HepG2 (cell line): Measurements from ENCODE around the gene RHOC.

Experiments used
- CTCF ChIP-seq: sonication (generic); formaldehyde crosslinking; IDR thresholded peaks from 2 replicates; pipeline ENCODE4 v1.5.0; 2020; ENCODE audit warnings: mild to moderate bottlenecking, missing genetic modification reagents, moderate library complexity
- MYNN ChIP-seq: sonication (generic); formaldehyde crosslinking; IDR thresholded peaks from 2 replicates; pipeline ENCODE4 v1.4.0; 2020; ENCODE audit warnings: mild to moderate bottlenecking, low read depth, missing genetic modification reagents
- ONECUT2 ChIP-seq: sonication (generic); formaldehyde crosslinking; IDR thresholded peaks from 2 replicates; pipeline ENCODE4 v1.4.0; 2020; ENCODE audit warnings: missing genetic modification reagents
- POLR2A ChIP-seq, 2 experiments: IDR thresholded peaks; 2 replicates each; pipeline ENCODE4 v1.6.1; 2011; ENCODE audit warnings: low read depth in 2 of 2, low read length in 2 of 2, mild to moderate bottlenecking in 1 of 2, moderate library complexity in 1 of 2; ENCODE audit not compliant: insufficient read depth in 1 of 2
- SMARCE1 ChIP-seq: fragments of 450-650 bp; IDR thresholded peaks from 2 replicates; pipeline ENCODE4 v1.6.1; 2017; ENCODE audit warnings: borderline replicate concordance
- SMC3 ChIP-seq: IDR thresholded peaks from 2 replicates; pipeline ENCODE4 v1.6.1; 2011; ENCODE audit warnings: low read length, improper control_type of control experiment
- SSRP1 ChIP-seq: IDR thresholded peaks from 2 replicates; pipeline ENCODE4 v1.6.1; 2016; ENCODE audit warnings: control low read depth
- TARDBP ChIP-seq: sonication (generic); formaldehyde crosslinking; IDR thresholded peaks from 2 replicates; pipeline ENCODE4 v1.8.0; 2022; ENCODE audit warnings: mild to moderate bottlenecking, missing genetic modification reagents
- ZBTB43 ChIP-seq: sonication (generic); formaldehyde crosslinking; conservative IDR thresholded peaks from 2 replicates; pipeline ENCODE4 v1.4.0; 2020; ENCODE audit warnings: missing genetic modification reagents
- ZBTB49 ChIP-seq: sonication (generic); formaldehyde crosslinking; IDR thresholded peaks from 2 replicates; pipeline ENCODE4 v1.4.0; 2020; ENCODE audit warnings: missing genetic modification reagents, borderline replicate concordance
- ZNF124 ChIP-seq: sonication (generic); formaldehyde crosslinking; IDR thresholded peaks from 2 replicates; pipeline ENCODE4 v1.4.0; 2020; ENCODE audit warnings: missing genetic modification reagents
- ZNF607 ChIP-seq: sonication (generic); formaldehyde crosslinking; IDR thresholded peaks from 2 replicates; pipeline ENCODE4 v1.5.1; 2020; ENCODE audit warnings: missing genetic modification reagents, mild to moderate bottlenecking, borderline replicate concordance

- TF ChIP-seq CTCF (no peak), SMARCE1 (no peak), ZNF124 (CRISPR knock-in tag) (no peak), TARDBP (no peak), ZBTB43 (CRISPR knock-in tag) (no peak), SSRP1 (no peak), POLR2A (IDR thresholded peaks at IDR 0.05; ENCODE audit: insufficient read depth in 1 of 2, low read depth in 2 of 2, low read length in 2 of 2) (no peak), ZBTB49 (CRISPR knock-in tag) (no peak), ZNF607 (CRISPR knock-in tag) (no peak), SMC3 (no peak), ONECUT2 (CRISPR knock-in tag) (no peak), MYNN (CRISPR knock-in tag) (no peak)
These were observed 3.7 kb upstream of the RHOC start for GRCh38 chr1:112710586-112710985.
